ENCODE measurements around the gene ANO10.

ANO10 gene

GRCh38 chr3:43425829-43426228 is 196.0 kb downstream of the ANO10 start:
- Histone ChIP-seq H2AFZ (ENCODE audit: low read depth, low read length) (no peak overlapping the region), H3K4me2 (ENCODE audit: insufficient read depth, low read length) (no peak overlapping the region), H3K4me3 (ENCODE audit: low read depth in 1 of 2, low read length in 2 of 2) (no peak overlapping the region), H3K79me2 (ENCODE audit: insufficient read depth, low read length) (no peaks in the 10 kb centered on the region), H4K20me1 (ENCODE audit: insufficient read depth, low read length) (no peaks in the 10 kb centered on the region), H3K9ac (ENCODE audit: low read depth, low read length) (no peak overlapping the region), H3K36me3 (ENCODE audit: insufficient read depth, low read length) (no peaks in the 10 kb centered on the region), H3K4me1 (ENCODE audit: insufficient read depth, low read length) (no peaks in the 10 kb centered on the region), H3K27me3 (ENCODE audit: insufficient read depth, low read length, poor library complexity) (no peaks in the 10 kb centered on the region), H3K27ac (ENCODE audit: low read length) (no peak overlapping the region), H3K9me3 (ENCODE audit: insufficient read depth, low read length, severe bottlenecking) (no peaks in the 10 kb centered on the region)
- no peak for TF ChIP-seq EZH2 (IDR thresholded peaks at IDR 0.05; ENCODE audit: borderline replicate concordance, low read depth, low read length, severe bottlenecking)
- TF ChIP-seq CTCF (IDR thresholded peaks at IDR 0.05; ENCODE audit: borderline replicate concordance, extremely low read depth, low read length, poor library complexity, severe bottlenecking) = no peak
- DNase-seq = no peak
- ATAC-seq (ENCODE audit: insufficient read depth, low read depth) = no peak

- Histone ChIP-seq H3K27me3 (ENCODE audit: insufficient read depth, low read length, poor library complexity) (no peaks in the 10 kb centered on the region), H3K9me3 (ENCODE audit: insufficient read depth, low read length, severe bottlenecking) (no peaks in the 10 kb centered on the region), H3K27ac (ENCODE audit: low read length) (no peak overlapping the region), H3K4me1 (ENCODE audit: insufficient read depth, low read length) (no peaks in the 10 kb centered on the region), H2AFZ (ENCODE audit: low read depth, low read length) (no peak overlapping the region), H3K4me3 (ENCODE audit: low read depth in 1 of 2, low read length in 2 of 2) (no peak overlapping the region), H3K79me2 (ENCODE audit: insufficient read depth, low read length) (no peaks in the 10 kb centered on the region), H4K20me1 (ENCODE audit: insufficient read depth, low read length) (no peaks in the 10 kb centered on the region), H3K4me2 (ENCODE audit: insufficient read depth, low read length) (no peak overlapping the region), H3K36me3 (ENCODE audit: insufficient read depth, low read length) (no peaks in the 10 kb centered on the region), H3K9ac (ENCODE audit: low read depth, low read length) (no peak overlapping the region)
- DNase-seq (no peak), ATAC-seq (ENCODE audit: insufficient read depth, low read depth) (no peak)
- TF ChIP-seq CTCF (IDR thresholded peaks at IDR 0.05; ENCODE audit: borderline replicate concordance, extremely low read depth, low read length, poor library complexity, severe bottlenecking) (no peak), EZH2 (IDR thresholded peaks at IDR 0.05; ENCODE audit: borderline replicate concordance, low read depth, low read length, severe bottlenecking) (no peak)
Observed at GRCh38 chr3:43423639-43424038, 198.2 kb downstream of the ANO10 start.

- TF ChIP-seq EZH2 (IDR thresholded peaks at IDR 0.05; ENCODE audit: borderline replicate concordance, low read depth, low read length, severe bottlenecking) (no peak), CTCF (IDR thresholded peaks at IDR 0.05; ENCODE audit: borderline replicate concordance, extremely low read depth, low read length, poor library complexity, severe bottlenecking) (no peak)
- ATAC-seq (ENCODE audit: insufficient read depth, low read depth) (no peak), DNase-seq (no peak)
- Histone ChIP-seq H2AFZ (ENCODE audit: low read depth, low read length) (no peak overlapping the region), H3K9ac (ENCODE audit: low read depth, low read length) (no peak overlapping the region), H3K4me2 (ENCODE audit: insufficient read depth, low read length) (no peak overlapping the region), H3K4me1 (ENCODE audit: insufficient read depth, low read length) (no peaks in the 10 kb centered on the region), H3K9me3 (ENCODE audit: insufficient read depth, low read length, severe bottlenecking) (no peaks in the 10 kb centered on the region), H3K79me2 (ENCODE audit: insufficient read depth, low read length) (no peaks in the 10 kb centered on the region), H3K4me3 (ENCODE audit: low read depth in 1 of 2, low read length in 2 of 2) (no peak overlapping the region), H4K20me1 (ENCODE audit: insufficient read depth, low read length) (no peaks in the 10 kb centered on the region), H3K27me3 (ENCODE audit: insufficient read depth, low read length, poor library complexity) (no peaks in the 10 kb centered on the region), H3K36me3 (ENCODE audit: insufficient read depth, low read length) (no peaks in the 10 kb centered on the region), H3K27ac (ENCODE audit: low read length) (no peak overlapping the region)
Observed at GRCh38 chr3:43423142-43423541, 198.7 kb downstream of the ANO10 start.

Measured in DND-41 (cell line).